Nephron (organoid): ENCODE results near the gene COL13A1.

ENCODE experiments used
- H3K27ac Mint-ChIP-seq, 3 experiments: 2 replicates each; pipeline ENCODE4 v1.8.0; 2020; ENCODE audit warnings: mixed read lengths in 3 of 3, mild to moderate bottlenecking in 2 of 3, moderate library complexity in 1 of 3
- H3K27me3 Mint-ChIP-seq: 2 replicates; pipeline ENCODE4 v1.8.0; 2021; ENCODE audit warnings: low read depth, mild to moderate bottlenecking, moderate library complexity, mixed read lengths
- H3K36me3 Mint-ChIP-seq: 2 replicates; pipeline ENCODE4 v1.8.0; 2020; ENCODE audit warnings: low read depth, mixed read lengths
- H3K4me1 Mint-ChIP-seq: 2 replicates; pipeline ENCODE4 v1.8.0; 2020; ENCODE audit warnings: mixed read lengths
- H3K4me3 Mint-ChIP-seq, 3 experiments: 2 replicates each; pipeline ENCODE4 v1.8.0; 2020; ENCODE audit warnings: mild to moderate bottlenecking in 3 of 3, mixed read lengths in 3 of 3, moderate library complexity in 2 of 3
- H3K9me3 Mint-ChIP-seq: 2 replicates; pipeline ENCODE4 v1.8.0; 2020; ENCODE audit warnings: mixed read lengths
- TF ChIP-seq, protein P1 (sequence below), 3 experiments: fragments of 200-600 bp; sonication (generic); IDR thresholded peaks; one replicate each; pipeline ENCODE4 v1.5.0; 2021; ENCODE audit warnings: antibody characterized with exemption in 3 of 3; ENCODE audit not compliant: unreplicated experiment in 3 of 3

COL13A1 gene

DNA sequence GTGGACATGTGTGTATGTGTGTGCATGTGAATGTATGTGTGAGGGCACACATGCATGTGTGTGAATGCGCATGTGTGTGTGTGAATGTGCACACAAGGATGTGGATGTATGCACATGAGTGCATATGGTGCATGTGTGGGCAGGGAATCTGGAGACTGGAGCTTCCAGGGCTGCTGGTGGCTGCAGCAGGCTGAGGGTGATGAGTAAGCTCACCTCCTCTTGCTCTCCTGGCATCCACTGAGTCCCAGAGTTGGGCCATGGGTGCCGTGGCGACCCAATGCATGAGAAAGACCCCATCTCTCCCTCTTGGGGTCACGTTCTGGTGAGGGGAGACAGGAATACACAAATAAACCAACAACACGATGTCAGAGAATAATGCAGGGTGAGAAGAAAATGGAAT lies 33.3 kb upstream of the COL13A1 start:
- Mint-ChIP-seq H3K9me3 (no peaks in the 10 kb centered on the region), H3K27ac (peak overlapping the region in 2 of 3 experiments; percentile 35 to 85), H3K4me1 (peaks cover 45% of the 10 kb centered on the region), H3K27me3 (peaks cover 20% of the 10 kb centered on the region), H3K4me3 (peak overlapping the region in 2 of 3 experiments; percentile 19 to 27), H3K36me3 (no peaks in the 10 kb centered on the region)
- TF ChIP-seq, protein P1, sequence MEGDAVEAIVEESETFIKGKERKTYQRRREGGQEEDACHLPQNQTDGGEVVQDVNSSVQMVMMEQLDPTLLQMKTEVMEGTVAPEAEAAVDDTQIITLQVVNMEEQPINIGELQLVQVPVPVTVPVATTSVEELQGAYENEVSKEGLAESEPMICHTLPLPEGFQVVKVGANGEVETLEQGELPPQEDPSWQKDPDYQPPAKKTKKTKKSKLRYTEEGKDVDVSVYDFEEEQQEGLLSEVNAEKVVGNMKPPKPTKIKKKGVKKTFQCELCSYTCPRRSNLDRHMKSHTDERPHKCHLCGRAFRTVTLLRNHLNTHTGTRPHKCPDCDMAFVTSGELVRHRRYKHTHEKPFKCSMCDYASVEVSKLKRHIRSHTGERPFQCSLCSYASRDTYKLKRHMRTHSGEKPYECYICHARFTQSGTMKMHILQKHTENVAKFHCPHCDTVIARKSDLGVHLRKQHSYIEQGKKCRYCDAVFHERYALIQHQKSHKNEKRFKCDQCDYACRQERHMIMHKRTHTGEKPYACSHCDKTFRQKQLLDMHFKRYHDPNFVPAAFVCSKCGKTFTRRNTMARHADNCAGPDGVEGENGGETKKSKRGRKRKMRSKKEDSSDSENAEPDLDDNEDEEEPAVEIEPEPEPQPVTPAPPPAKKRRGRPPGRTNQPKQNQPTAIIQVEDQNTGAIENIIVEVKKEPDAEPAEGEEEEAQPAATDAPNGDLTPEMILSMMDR (IDR thresholded peaks at IDR 0.05; ENCODE audit: unreplicated experiment in 3 of 3), result no peak

- TF ChIP-seq, protein P1 (IDR thresholded peaks at IDR 0.05; ENCODE audit: unreplicated experiment in 3 of 3), result no peak
- H3K4me3 Mint-ChIP-seq, result no peak overlapping the region
- peaks cover 23% of the 10 kb centered on the region for H3K27me3 Mint-ChIP-seq
- no peaks in the 10 kb centered on the region for H3K36me3 Mint-ChIP-seq
- peak overlapping the region in 2 of 3 experiments; percentile 35 to 51 for H3K27ac Mint-ChIP-seq
- peaks cover 45% of the 10 kb centered on the region for H3K4me1 Mint-ChIP-seq
- H3K9me3 Mint-ChIP-seq, result no peaks in the 10 kb centered on the region
Observed at GRCh38 chr10:69769395-69769992, 32.2 kb upstream of the COL13A1 start.

DNA sequence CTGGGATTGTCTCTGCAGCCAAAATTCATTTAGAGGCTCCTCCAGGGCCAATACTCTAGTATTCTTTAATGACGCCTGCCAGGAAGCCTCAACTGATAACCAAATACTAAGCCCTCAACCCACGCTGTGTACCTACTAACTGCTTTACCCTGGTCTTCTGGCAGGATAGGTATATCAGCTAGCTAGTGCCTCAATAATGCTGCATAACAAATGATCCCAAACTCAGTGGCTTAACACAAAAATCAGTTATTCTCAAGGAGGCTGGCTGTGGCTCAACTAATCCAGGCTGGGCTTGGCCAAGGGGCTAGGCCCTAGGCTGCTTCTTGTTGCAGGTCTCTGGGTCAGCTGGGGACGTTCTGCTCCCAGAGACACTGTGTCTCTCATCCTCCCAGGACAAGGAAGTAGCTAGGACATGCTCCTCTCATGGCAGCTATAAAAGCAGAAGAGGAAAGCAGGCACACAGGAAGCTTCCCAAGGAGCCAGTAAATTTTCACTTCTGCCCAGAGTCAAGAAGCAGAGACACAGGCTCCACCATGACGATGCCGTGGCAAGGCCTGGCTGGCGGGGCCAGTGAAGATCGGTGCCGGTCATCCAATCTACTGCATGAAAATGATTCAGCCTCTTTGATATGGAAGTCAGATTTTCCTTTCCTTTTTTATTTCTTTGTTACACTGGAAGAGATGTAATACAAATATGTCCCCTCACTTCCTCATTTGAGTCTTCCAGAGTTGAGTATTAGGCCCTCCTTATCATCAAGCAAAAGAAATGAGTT lies 28.6 kb upstream of the COL13A1 start:
- Mint-ChIP-seq H3K36me3 (no peaks in the 10 kb centered on the region), H3K4me1 (peaks cover 28% of the 10 kb centered on the region), H3K9me3 (no peaks in the 10 kb centered on the region), H3K27me3 (peaks cover 28% of the 10 kb centered on the region), H3K27ac (no peak overlapping the region), H3K4me3 (no peak overlapping the region)
- TF ChIP-seq, protein P1 (IDR thresholded peaks at IDR 0.05; ENCODE audit: unreplicated experiment in 3 of 3), result no peak

DNA sequence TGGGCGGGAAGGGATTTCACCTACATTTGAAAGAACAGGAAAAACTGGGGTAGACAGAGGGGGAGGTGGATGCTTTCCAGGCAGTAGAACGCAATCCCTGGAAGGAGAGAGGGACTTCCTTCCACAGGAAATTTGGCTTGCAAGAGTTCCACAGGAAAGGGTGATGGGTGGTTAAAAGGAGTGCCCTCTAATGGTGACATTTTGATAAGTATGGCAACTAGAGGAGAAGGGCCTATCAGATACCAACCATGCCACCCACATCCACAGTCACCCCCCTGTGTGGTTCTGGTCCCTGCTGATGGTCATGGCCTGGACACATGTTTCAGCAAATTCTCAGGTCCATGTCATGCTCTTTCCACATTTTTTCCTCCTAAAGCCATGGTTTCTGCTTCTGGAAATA lies 27.1 kb upstream of the COL13A1 start:
- Mint-ChIP-seq H3K4me1 (peaks cover 14% of the 10 kb centered on the region), H3K36me3 (no peaks in the 10 kb centered on the region), H3K4me3 (no peak overlapping the region), H3K9me3 (no peaks in the 10 kb centered on the region), H3K27ac (no peak overlapping the region), H3K27me3 (peaks cover 18% of the 10 kb centered on the region)
- TF ChIP-seq, protein P1 (IDR thresholded peaks at IDR 0.05; ENCODE audit: unreplicated experiment in 3 of 3), result no peak

DNA sequence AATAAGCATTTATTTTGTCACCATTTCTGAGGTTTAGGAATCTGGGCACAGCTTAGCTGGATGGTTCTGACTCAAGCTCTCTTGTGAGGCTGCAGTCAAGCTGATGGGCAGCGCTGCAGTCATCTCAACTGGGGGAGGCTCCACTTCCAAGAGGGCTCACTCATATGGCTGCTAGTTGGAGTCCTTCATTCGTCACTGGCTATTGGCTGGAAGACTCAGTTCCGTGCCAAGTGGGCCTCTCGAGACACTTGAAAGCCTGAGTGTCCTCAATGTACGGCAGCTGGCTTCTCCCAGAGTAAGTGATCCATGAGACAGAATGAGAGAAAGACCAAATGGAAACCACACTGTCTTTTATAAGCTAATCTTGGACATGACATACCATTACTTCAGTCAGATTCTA lies 21.6 kb upstream of the COL13A1 start:
- H3K4me1 Mint-ChIP-seq, result peaks cover 5% of the 10 kb centered on the region

More for the DNA sequence above, 21.6 kb upstream of the COL13A1 start:
- peaks cover 10% of the 10 kb centered on the region for H3K27me3 Mint-ChIP-seq
- H3K27ac Mint-ChIP-seq, result no peak overlapping the region
- H3K36me3 Mint-ChIP-seq, result no peaks in the 10 kb centered on the region
- TF ChIP-seq, protein P1 (IDR thresholded peaks at IDR 0.05; ENCODE audit: unreplicated experiment in 3 of 3), result no peak
- no peak overlapping the region for H3K4me3 Mint-ChIP-seq
- no peaks in the 10 kb centered on the region for H3K9me3 Mint-ChIP-seq
